Measurements from ENCODE around the gene CCL20.
"Not testable (repeated sequence)": the region's sequence is repeated elsewhere in the genome, so short reads cannot be mapped to it uniquely, and the experiment has no call there.

Gene CCL20

DNA sequence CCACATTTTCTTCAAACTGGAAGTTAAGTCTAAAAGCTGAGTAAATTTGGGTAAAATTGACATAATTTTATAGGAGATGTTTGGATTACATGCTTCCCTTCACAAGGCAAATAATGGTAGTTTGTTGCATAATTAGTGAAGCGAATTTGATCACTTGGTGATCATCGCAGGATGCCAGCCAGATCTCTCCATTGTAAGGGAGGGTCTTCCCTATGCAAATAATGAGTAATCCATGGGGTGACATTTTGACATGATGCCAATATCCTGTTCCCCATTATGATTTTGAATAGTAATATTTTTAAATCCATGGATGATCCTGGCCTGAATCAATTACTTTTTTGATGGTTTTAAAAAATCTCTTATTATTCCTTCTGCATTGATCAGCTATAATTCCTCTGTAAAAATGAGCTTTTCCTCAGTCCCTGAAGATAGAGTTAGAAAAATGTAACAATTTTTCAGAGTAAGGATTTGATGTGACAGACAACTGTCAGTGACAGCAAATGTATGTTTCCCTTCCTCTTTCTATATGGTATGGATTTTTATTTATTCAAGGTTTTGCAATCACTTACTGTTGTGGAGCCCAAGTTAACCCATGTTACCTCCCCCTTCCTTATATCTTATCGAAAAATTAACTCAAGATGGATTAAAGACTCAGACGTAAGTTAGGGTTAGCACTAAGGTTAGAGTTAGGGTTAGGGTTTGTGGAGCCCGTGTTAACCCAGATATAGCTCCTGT, 21.4 kb downstream of the CCL20 start:
- DNase-seq (ENCODE audit: low read depth), result no peak

DNA sequence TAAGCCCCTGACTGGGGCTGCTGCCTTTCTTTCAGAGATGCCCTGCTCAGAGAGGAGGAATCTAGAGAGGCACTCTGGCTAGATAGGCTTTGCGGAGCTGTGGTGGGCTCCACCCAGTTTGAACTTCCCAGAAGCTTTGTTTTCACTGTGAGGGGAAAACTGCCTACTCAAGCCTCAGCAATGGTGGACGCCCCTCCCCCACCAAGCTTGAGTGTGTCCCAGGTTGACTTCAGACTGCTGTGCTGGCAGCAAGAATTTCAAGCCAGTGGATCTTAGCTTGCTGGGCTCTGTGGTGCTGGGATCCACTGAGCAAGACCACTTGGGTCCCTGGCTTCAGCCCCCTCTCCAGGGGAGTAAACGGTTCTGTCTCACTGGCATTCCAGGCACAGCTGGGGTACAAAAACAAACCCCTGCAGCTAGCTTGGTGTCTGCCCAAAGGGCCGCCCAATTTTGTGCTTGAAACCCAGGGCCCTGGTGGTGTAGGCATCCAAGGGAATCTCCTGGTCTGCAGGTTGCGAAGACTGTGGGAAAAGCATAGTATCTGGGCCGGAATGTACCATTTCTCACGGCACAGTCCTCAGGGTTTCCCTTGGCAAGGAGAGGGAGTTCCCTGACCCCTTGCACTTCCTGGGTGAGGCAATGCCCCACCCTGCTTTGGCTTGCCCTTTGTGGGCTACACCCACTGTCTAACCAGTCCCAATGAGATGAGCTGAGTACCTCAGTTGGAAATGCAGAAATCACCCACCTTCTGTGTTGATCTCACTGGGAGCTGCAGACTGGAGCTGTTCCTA, 25.9 kb downstream of the CCL20 start:
- DNase-seq (ENCODE audit: low read depth), result not testable (repeated sequence)

DNA sequence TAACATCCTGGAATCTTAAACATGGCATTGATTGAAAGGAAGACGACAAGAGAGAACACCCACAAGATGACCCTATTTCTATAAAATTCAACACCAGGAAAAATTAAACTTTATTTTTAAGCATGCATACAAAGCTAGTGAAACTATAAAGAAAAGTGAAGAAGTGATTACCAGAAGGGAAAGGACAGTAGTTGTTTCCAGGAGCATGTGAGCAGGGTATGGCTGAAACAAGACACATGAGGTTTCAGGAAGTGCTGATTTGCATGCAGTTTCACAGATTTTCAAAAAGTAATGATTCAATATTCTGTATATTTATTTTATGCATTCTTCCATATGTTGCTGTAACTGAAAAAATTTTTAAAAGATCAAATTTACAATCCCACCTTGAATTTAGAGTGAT, 33.2 kb downstream of the CCL20 start:
- DNase-seq (ENCODE audit: low read depth), result no peak

DNA sequence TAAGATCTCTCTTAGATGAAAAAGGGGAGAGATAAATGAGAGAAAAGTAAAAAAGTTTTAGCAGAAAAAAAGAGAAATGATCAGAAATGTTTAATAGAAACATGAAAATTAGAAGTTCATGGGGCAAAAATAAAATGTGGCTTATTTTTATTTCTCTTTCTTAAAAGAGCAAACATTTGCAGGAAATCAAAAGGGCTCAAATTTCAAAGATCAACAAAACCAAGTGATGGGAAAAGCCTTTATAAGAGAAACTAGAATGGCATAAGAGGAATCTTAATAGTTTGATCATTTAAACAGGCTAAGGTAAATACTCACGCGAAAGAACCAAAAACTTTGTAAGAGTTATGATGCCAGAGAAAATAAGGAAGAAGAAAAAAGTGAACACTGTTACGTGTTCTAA, 34.5 kb downstream of the CCL20 start:
- DNase-seq (ENCODE audit: low read depth), result no peak

DNA sequence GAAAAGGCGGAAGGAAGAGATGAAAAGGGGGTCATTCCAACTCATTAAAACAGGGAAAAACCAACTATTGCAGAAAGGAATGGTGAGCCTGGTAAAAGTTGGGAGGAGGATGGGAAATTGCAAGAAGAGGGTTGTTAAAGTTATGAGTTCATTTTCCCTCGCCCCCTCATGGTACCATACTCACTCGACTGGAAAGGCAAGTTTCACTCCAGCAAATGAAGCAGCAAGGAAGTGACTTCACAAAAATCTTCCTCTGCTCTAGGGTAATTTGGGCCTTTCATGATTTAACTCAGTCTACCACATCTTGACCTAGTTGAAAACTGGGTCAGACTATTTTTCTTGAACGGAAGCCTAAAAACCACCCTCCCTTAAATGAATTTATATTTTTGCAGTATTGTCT, 34.9 kb downstream of the CCL20 start:
- DNase-seq (ENCODE audit: low read depth), result no peak

DNA sequence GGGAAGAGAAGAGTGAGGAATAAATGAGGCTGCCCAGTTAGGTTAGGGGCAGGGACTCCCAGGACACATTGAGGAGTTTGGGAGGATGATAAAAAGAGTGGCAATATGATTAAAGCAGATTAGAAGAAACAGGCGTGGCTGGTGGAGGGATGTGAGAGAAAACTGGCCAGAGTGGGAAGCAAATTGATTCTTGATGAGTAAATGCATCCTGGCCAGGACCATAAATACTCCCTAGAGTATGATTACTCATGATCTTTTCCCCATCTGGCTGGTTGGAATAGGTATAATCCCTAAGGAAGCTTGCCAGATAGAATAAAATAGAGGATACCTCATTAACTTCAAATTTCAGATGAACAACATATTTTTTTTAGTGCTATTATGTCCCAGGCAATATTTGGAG, 36.3 kb downstream of the CCL20 start:
- DNase-seq (ENCODE audit: low read depth), result no peak

DNA sequence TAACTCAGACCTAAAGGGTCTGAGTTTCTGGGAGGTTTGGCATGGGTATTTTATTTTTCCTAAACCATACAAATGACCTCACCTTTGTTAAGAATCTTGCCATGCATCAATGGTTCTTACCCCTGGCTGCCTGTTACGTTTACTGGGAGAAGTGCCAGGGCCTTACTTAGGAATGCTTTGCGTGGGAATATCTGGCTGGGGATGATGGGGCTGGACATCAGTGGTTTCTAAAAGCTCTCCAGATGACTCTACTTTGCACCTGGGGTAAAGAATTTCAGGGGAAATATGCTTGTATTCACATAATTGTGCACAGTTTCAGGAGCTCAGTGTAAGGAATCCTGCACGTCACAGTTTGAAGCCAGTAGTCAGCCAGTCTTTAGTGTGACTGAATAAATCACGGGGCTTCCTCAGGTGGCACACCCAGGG, 39.6 kb downstream of the CCL20 start:
- DNase-seq (ENCODE audit: low read depth), result no peak

DNA sequence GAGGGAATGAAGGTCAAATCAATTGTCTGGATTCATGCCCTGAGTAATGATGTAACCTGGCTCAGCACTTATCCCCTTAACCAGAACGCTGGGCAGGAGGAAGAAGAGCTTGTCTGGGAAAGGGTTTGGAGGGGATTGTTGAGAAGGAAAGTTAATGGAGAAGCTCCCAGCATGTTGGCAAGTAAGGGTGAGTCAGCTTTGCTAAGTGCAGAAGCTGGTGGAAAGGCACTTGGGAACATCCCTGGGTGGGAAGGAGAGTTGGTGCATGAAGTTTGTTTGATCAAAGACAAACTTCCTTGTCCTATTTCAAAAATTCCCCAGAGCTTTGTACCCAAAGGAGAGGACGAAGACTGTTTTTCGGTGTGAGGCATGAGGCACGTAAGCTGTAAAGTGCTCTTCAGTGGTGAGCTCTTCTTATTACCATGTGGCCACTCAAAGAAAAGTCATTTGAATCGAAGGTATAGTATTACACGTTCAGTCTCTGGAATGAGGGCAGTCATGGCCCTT, 40.2 kb downstream of the CCL20 start:
- DNase-seq (ENCODE audit: low read depth), result no peak

DNA sequence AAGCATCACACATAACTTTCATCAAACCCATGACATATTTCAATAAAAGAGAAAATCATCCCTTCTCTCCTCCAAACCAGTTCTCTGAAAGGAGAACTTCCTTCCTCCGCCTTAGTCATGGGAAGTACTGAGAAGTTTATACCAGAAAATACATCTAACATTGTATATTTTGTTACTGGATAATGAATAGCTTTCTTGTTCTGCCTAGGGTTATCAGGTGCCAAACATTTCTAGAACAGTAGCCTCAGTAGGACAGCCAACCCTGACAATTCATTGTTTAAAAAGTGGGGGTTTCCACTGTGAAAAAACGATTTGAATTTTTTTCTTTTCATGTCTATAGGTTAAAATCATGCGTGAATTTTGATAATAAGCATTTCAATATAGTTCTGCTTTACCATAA, 41.8 kb downstream of the CCL20 start:
- no peak for DNase-seq (ENCODE audit: low read depth)

DNA sequence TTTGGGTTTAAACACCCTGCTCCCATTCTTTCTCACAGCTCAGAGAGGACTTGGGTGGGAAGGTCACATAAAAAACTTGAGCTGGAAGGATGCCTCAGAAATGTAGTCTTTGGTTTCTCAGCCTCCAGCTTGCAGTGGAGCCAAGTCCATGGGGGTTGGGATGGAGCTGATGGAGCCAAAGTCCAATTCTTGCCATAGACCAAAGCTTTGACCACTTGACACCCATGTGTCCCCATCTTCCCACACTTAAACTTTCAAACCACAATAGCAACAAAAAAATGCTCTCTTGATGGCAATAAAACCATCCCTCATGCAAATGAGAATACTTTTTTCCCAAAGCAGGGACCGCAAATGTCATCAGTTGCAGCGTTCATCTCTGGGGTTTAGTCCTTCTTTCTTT, 43.1 kb downstream of the CCL20 start:
- DNase-seq (ENCODE audit: low read depth), result no peak

DNA sequence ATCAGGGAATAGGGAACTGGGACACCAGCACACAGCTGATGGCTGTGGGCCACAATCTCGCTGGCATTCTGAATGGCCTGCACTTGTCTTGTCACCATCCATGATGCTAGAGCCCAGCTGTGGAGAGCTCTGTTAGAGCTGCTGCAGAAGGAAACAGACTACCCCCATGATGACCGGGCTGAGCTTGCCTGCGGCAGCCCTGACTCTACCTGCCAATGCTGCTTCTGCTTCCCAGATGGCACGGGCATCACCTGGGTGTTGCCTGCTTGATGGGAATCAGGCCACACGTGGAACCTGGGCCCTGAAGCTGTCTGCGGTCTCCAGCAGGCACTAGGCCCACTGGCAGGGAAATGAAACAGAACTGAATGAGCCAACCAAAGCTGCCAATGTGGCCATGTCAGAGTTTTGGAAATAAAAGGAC, 46.6 kb downstream of the CCL20 start:
- no peak for DNase-seq (ENCODE audit: low read depth)

DNA sequence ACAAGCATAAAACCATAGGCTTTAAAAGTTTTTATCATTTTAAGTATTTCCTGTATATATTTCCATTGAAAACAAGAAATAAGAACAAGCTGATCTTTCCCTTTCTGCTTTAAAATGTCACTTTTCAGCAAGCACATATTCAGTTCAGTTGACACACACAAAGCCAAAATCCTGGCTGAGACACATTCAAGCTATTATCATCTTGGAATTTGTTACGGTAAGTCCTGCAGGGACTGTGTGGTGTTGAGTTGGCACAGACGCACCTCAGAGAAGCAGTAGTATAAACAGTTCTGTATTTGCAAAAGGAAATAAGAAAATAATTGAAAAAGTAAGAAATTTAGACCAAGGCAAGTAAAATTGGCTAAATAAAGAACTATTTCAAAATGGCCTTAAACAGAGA, 47.4 kb downstream of the CCL20 start:
- no peak for DNase-seq (ENCODE audit: low read depth)

DNA sequence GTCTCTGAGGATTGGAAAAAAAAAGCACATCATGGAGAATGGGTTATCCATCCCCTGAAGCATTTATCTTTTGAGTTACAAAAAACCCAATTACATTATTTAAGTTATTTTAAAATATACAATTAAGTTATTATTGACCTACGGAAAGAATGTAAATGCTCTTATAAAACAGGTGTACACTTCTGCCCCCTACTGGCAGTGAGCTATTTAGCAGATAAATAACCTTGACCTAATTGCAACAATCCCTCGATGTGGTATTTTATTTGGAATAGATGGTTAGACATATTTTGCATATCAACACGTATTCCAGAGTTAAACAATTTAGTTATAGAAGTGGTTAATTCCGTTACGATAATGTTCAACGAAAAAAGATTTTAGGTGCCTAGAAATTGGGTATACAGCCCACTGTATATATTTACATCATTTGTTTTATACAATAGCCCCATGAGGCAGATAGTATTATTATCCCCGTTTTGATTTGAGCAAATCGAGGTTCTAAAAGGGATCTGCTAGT, 48.6 kb downstream of the CCL20 start:
- no peak for DNase-seq (ENCODE audit: low read depth)

DNA sequence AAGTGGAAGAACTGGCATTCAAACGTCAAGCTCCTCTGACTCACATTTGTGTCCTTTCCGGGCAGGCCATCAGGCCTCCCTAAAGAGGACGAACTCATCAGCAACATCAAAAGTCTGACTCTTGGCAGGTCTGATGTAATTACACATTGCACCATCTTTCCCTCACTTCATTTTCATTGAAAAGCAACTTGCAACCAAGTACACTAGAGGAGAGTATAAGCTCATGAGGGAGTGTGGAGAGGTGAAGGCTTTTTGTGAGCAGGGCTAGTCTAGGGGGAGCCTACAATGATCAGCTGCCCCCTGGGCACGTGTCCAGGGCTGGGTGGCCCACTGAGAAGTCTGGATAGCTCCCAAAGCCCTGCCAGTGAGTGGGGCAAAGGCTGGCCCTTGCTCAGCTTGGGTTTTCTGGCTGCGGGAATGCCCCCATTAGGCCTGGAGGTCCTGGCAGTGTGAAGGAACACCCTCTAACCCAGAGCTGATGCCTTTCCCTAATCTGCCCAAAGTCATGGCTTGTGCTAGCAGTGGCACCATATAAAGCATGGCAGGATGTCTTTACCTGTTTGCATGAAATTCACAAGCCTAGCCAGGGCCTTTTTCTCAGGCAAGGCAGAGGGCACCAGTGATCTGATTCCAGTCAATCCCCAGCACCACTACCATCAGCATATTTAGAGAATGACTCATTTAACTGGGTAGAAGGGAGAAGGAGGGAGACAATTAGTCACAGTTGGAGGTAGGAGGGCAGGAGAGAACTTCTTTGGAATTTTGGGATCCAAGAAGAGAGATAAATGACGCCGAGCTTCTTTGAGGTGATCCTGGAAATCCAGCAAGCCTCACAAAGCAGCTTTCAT, 49.3 kb downstream of the CCL20 start:
- no peak for DNase-seq (ENCODE audit: low read depth)

DNA sequence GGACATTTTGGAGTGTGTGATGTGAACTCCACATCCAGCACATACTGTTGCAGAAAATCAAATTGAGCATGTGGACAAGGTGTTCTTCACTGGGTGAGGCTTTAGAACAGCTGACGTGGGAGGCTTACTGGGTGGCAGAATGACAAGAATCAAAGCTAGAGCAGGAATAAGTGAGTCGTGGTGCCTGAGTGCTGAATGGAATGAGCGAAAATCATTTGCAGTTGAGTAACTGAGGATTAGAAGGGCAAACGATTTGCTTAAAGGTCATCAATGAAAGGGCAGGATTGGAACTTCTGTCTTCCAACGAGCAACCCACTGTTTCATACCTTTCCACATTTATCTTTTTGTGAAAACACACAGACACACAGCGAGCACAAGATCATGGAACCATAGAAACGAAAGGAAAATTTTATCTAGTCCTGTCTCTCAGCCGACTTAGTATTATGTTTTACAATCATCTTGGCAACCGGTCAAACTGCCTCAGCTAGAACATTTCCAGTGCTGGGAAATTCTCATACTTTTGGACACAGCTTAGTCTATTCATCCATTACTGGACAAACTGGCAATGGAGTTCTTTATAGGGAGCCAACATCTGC, 50.6 kb downstream of the CCL20 start:
- no peak for DNase-seq (ENCODE audit: low read depth)

DNA sequence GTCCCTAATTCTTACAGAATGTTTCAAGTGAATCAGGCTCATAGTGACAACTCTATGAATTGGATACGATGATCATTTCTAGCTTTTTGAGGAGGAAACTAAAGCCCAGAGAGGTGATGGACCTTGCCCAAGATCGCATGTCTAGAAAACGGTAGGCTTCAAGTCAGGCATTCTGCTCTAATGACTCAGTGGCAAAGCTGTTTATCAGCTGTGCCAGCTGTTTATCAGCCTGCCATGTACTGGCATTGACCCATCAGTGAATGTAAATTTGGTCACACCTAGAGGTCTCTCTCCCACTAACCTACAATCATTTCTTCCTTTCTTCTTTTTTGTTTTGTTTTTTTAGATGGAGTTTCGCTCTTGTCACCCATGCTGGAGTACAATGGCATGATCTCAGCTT, 51.6 kb downstream of the CCL20 start:
- no peak for DNase-seq (ENCODE audit: low read depth)
